HG02884 (cell line): ENCODE results near the gene RASGEF1C.
A peak's percentile ranks its signal among the peaks of the same experiment; 100 is the strongest.

Experiments used
- ATAC-seq: cut with Tn5 transposase; IDR thresholded peaks from one replicate; pipeline ENCODE4 v1.9.1; 2021; ENCODE audit warnings: mild to moderate bottlenecking, moderate library complexity; ENCODE audit not compliant: unreplicated experiment

The RASGEF1C gene

GRCh38 chr5:180086816-180087399 is 122.1 kb downstream of the RASGEF1C start:
- no peak for ATAC-seq

- ATAC-seq = no peak
Observed at GRCh38 chr5:180085837-180086236, 123.2 kb downstream of the RASGEF1C start.

GRCh38 chr5:180084638-180085561 is 124.1 kb downstream of the RASGEF1C start:
- no peak for ATAC-seq

GRCh38 chr5:180083529-180084060 is 125.4 kb downstream of the RASGEF1C start:
- no peak for ATAC-seq

GRCh38 chr5:180082633-180083420 is 126.2 kb downstream of the RASGEF1C start:
- no peak for ATAC-seq

- ATAC-seq = no peak
Observed at GRCh38 chr5:180081481-180081880, 127.5 kb downstream of the RASGEF1C start.

- ATAC-seq = no peak
Observed at GRCh38 chr5:180080486-180081280, 128.3 kb downstream of the RASGEF1C start.

GRCh38 chr5:180079702-180080466 is 129.1 kb downstream of the RASGEF1C start:
- ATAC-seq = no peak

- ATAC-seq = no peak
Observed at GRCh38 chr5:180078348-180078747, 130.7 kb downstream of the RASGEF1C start.

GRCh38 chr5:180077594-180078284 is 131.3 kb downstream of the RASGEF1C start:
- no peak for ATAC-seq

- no peak for ATAC-seq
Observed at GRCh38 chr5:180075703-180076102, 133.3 kb downstream of the RASGEF1C start.

GRCh38 chr5:180074462-180074861 is 134.5 kb downstream of the RASGEF1C start:
- ATAC-seq = no peak

GRCh38 chr5:180072556-180072955 is 136.5 kb downstream of the RASGEF1C start:
- no peak for ATAC-seq

GRCh38 chr5:180072256-180072548 is 136.8 kb downstream of the RASGEF1C start:
- ATAC-seq = no peak

- peak; percentile 72 for ATAC-seq
Observed at GRCh38 chr5:180071531-180072255, 137.3 kb downstream of the RASGEF1C start, which contains the start of gene RNF130. Gene RNF130, minus strand, starts transcription at chr5:180071759. Its CDS starts 57 bp downstream, at chr5:180071702.

- ATAC-seq = peak; percentile 27
Observed at GRCh38 chr5:180070756-180071530, 138.1 kb downstream of the RASGEF1C start.

GRCh38 chr5:180069589-180070247 is 139.3 kb downstream of the RASGEF1C start:
- ATAC-seq = no peak
